DND-41 (cell line): ENCODE results near the gene IL37.

ENCODE experiments used
- ATAC-seq: fragments of 200-7000 bp; cut with Tn5 transposase; 3 replicates; pipeline ENCODE4 v1.9.1; 2021; ENCODE audit warnings: low read depth; ENCODE audit not compliant: insufficient read depth
- DNase-seq: peaks from one replicate; pipeline ENCODE4 v3.0.0-alpha.2; 2020
- H2AFZ ChIP-seq: 2 replicates; pipeline ENCODE4 v1.6.0; 2012; ENCODE audit warnings: low read depth, low read length
- H3K27ac ChIP-seq: 2 replicates; pipeline ENCODE4 v1.5.1; 2012; ENCODE audit warnings: low read length, inconsistent platforms
- H3K27me3 ChIP-seq: fragments of 200-600 bp; sonication (generic); 2 replicates; pipeline ENCODE4 v1.6.0; 2012; ENCODE audit warnings: low read length, mild to moderate bottlenecking, inconsistent platforms; ENCODE audit not compliant: insufficient read depth, poor library complexity
- H3K36me3 ChIP-seq: 2 replicates; pipeline ENCODE4 v1.5.1; 2012; ENCODE audit warnings: low read length, inconsistent platforms; ENCODE audit not compliant: insufficient read depth
- H3K4me1 ChIP-seq: 2 replicates; pipeline ENCODE4 v1.5.1; 2012; ENCODE audit warnings: mild to moderate bottlenecking, low read length; ENCODE audit not compliant: insufficient read depth
- H3K4me2 ChIP-seq: 2 replicates; pipeline ENCODE4 v1.6.0; 2012; ENCODE audit warnings: mild to moderate bottlenecking, moderate library complexity, low read length, inconsistent platforms; ENCODE audit not compliant: insufficient read depth
- H3K4me3 ChIP-seq, 2 experiments: fragments of 200-600 bp in 1 of 2; shearing (Covaris generic) in 1 of 2; 2 replicates each; pipeline ENCODE4 v1.5.1; 2012 to 2016; ENCODE audit warnings: inconsistent platforms in 2 of 2, low read length in 2 of 2, mild to moderate bottlenecking in 2 of 2, low read depth in 1 of 2, moderate library complexity in 1 of 2
- H3K79me2 ChIP-seq: 2 replicates; pipeline ENCODE4 v1.6.0; 2012; ENCODE audit warnings: low read length, inconsistent platforms; ENCODE audit not compliant: insufficient read depth
- H3K9ac ChIP-seq: 2 replicates; pipeline ENCODE4 v1.6.0; 2012; ENCODE audit warnings: low read depth, mild to moderate bottlenecking, inconsistent platforms, low read length, moderate library complexity
- H3K9me3 ChIP-seq: 2 replicates; pipeline ENCODE4 v1.5.1; 2012; ENCODE audit warnings: low read length, moderate library complexity, mild to moderate bottlenecking, inconsistent platforms; ENCODE audit not compliant: insufficient read depth, severe bottlenecking
- H4K20me1 ChIP-seq: 2 replicates; pipeline ENCODE4 v1.6.0; 2012; ENCODE audit warnings: low read length; ENCODE audit not compliant: insufficient read depth
- EZH2 ChIP-seq: IDR thresholded peaks from 3 replicates; pipeline ENCODE4 v1.6.1; 2012; ENCODE audit warnings: borderline replicate concordance, low read depth, mild to moderate bottlenecking, moderate library complexity, low read length, inconsistent platforms; ENCODE audit not compliant: severe bottlenecking
- TF ChIP-seq, protein P1 (sequence below): IDR thresholded peaks from 2 replicates; pipeline ENCODE4 v1.5.1; 2012; ENCODE audit warnings: borderline replicate concordance, low read length, moderate library complexity, mild to moderate bottlenecking; ENCODE audit not compliant: poor library complexity, severe bottlenecking; ENCODE audit errors: extremely low read depth

Gene IL37

GRCh38 chr2:112920923-112921532 is 10.1 kb downstream of the IL37 start:
- ATAC-seq (no peak), DNase-seq (no peak)
- Histone ChIP-seq H3K27me3 (peaks cover 8% of the 10 kb centered on the region), H3K27ac (no peak overlapping the region), H3K4me2 (no peak overlapping the region), H3K9me3 (no peaks in the 10 kb centered on the region), H3K4me1 (no peaks in the 10 kb centered on the region), H3K4me3 (no peak overlapping the region), H4K20me1 (no peaks in the 10 kb centered on the region), H3K36me3 (no peaks in the 10 kb centered on the region), H3K79me2 (no peaks in the 10 kb centered on the region), H3K9ac (no peak overlapping the region), H2AFZ (no peak overlapping the region)
- TF ChIP-seq, protein P1, sequence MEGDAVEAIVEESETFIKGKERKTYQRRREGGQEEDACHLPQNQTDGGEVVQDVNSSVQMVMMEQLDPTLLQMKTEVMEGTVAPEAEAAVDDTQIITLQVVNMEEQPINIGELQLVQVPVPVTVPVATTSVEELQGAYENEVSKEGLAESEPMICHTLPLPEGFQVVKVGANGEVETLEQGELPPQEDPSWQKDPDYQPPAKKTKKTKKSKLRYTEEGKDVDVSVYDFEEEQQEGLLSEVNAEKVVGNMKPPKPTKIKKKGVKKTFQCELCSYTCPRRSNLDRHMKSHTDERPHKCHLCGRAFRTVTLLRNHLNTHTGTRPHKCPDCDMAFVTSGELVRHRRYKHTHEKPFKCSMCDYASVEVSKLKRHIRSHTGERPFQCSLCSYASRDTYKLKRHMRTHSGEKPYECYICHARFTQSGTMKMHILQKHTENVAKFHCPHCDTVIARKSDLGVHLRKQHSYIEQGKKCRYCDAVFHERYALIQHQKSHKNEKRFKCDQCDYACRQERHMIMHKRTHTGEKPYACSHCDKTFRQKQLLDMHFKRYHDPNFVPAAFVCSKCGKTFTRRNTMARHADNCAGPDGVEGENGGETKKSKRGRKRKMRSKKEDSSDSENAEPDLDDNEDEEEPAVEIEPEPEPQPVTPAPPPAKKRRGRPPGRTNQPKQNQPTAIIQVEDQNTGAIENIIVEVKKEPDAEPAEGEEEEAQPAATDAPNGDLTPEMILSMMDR = no peak
- no peak for TF ChIP-seq EZH2

DNA sequence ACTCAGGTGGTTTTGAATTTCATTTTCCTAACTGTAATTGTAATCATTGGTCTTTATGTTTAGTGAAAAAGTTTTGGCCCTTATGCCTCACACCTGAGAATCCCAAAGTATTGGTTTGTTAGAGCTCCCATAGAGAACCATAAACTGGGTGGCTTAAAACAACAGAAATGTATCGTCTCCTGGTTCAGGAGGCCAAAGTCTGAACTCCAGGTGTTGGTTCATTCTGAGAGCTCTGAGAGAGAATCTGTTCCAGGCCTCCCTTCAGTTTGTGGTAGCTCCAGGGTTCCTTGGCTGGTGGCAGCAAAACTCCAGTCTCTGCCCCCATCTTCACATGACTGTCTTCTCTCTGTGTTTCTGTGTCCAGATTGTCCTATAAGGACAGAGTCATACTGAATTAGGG is 11.0 kb downstream of the IL37 start:
- no peaks in the 10 kb centered on the region for H3K36me3 ChIP-seq
- H3K4me2 ChIP-seq = no peak overlapping the region
- no peak overlapping the region for H3K27ac ChIP-seq
- H3K4me1 ChIP-seq = no peaks in the 10 kb centered on the region
- no peaks in the 10 kb centered on the region for H3K9me3 ChIP-seq
- H4K20me1 ChIP-seq = no peaks in the 10 kb centered on the region
- ATAC-seq = no peak
- no peak overlapping the region for H3K9ac ChIP-seq
- no peak for TF ChIP-seq EZH2
- TF ChIP-seq, protein P1 = no peak
- H3K79me2 ChIP-seq = no peaks in the 10 kb centered on the region
- peaks cover 8% of the 10 kb centered on the region for H3K27me3 ChIP-seq
- no peak overlapping the region for H3K4me3 ChIP-seq
- no peak for DNase-seq
- no peak overlapping the region for H2AFZ ChIP-seq

DNA sequence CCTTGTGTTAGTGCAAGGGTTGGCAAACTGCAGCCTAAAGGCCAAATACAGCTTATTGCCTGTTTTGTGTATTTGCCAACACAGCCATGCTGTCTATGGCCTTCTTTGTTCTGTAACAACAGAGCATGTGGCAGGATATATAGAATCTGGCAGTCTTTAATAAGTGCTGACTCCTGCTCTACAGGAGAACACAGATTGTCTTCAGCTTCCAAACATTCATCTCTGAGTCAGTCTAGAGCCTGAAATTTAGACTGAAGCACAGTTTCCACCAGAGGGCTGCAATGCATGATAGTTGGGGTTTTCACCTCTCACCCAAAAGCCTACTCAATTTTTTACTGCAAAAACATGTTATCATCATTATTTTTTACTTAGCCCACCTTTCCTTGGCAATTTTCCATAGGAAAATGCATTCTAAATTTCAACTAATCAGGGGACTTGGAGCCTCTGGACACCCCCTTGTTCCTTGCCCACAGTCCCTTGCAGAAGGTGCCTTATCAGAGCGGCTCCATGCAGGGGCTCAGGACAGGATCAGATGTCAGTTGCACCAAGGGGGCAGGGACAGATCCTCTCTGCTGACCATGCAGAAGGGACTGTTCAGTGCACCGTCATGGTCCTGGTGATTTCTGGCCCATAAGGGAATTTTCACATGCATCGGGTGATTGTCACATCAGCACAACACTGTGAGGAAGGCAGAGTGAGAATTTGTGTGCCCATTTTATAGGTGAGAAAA is 12.4 kb downstream of the IL37 start:
- TF ChIP-seq, protein P1 = no peak
- TF ChIP-seq EZH2 = no peak
- Histone ChIP-seq H3K27me3 (peaks cover 8% of the 10 kb centered on the region), H4K20me1 (no peaks in the 10 kb centered on the region), H3K9me3 (no peaks in the 10 kb centered on the region), H3K4me3 (no peak overlapping the region), H3K4me1 (no peaks in the 10 kb centered on the region), H3K36me3 (no peaks in the 10 kb centered on the region), H2AFZ (no peak overlapping the region), H3K79me2 (no peaks in the 10 kb centered on the region), H3K9ac (no peak overlapping the region), H3K27ac (no peak overlapping the region), H3K4me2 (no peak overlapping the region)
- no peak for DNase-seq
- ATAC-seq = no peak
